ENCODE data around the gene FAAH.

FAAH gene

DNA sequence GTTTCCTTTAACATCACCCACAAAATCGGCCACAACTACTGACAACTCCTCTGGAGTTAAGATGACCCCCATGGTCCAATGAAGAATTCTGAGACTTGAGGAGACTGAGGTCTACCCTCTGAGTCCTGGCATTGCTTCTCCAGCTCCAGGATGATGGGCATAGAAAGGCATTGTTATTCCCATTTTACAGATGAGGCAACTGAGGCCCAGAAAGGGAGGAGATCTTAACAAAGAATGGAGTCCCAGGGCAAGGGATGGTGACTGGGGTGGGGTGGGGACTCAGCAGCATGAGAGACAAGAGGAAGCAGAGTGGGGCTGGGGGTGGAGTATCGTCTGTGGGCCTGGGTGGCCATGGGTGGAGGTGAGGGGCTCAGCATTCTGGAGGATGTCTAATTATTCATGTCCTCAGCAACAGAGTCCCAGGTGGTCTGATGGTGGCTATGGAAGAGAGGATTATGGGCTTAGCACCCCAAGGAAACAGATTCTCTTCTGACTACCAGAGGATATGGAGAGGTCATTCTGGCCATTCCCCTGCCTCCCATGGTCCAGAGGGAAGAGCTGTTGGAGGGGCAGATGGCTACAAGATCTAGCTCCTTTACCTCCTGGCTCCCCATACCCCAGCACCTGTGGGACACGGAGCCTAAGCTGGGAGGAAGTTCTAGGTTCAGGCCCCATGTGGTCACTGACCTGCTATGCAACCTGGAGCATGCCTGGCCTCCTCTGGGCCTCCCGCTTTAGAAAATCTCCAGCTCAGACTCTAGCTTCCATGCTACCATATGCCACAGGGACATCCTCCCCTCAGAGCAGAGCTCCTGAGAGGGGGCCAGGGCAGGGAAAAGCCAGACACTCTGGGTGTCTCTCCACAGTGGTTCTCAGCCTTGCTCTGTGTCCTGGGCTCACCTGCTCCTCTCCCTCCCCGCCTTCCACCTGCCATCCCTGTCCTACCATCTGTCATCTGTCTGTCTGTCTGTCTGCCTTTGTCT, 58.1 kb downstream of the FAAH start:
- DNase-seq, result no peak

DNA sequence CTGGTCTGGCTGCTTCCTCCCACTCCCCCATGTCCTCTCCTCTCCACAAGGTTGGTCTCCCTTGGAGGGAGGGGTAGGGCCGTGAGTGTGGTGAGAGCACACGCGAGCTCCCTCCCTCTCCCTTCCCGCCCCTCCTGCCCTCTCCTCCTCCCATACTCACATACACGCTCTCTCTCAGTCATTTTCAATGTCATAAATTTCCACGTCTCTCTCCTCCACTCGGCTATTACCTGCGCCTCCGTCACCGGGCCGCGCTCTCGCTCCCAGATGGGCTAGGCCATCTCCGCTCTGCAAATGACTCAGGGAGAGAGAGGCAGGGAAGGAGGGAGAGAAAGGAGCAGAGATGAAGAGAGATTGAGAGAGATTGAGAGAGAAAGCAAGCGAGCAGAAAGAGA, 58.8 kb downstream of the FAAH start:
- DNase-seq, result no peak

DNA sequence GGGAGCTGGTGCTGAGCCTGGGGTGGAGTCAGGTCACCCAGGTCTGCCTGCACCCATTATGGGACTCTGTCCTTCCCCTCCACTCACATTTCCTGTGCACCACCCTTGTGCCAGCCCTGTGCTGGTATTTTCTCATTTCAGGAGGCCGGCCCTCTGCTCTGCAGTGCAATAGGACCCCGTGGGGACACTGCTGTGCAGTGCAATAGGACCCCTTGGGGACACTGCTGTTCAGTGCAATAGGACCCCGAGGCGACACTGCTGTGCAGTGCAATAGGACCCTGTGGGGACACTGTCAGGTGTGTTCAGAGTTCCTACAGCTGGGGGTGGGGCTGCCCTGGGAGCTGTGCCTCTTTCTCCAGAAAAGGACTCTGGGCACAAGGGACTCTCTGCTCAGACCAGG, 59.3 kb downstream of the FAAH start:
- DNase-seq, result no peak

DNA sequence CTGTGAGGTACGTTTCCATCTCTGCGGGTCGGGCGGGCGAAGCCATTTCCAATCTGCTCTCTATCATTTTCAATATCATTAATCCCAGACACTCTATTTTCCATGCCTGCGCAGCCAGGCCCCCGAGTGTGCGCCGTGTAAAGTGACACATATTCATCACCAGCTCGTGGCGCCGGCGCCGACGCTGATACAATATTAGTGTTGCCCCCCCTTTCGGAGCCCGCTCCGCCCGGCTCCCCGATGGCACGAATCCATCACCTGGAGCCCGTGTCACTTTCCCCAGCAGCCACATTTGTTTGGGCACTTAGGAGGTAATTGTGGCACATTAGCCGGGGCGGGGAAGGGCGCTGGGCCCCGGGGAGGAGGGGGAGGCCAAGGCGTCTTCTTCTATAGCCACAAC, 61.8 kb downstream of the FAAH start:
- DNase-seq, result no peak

DNA sequence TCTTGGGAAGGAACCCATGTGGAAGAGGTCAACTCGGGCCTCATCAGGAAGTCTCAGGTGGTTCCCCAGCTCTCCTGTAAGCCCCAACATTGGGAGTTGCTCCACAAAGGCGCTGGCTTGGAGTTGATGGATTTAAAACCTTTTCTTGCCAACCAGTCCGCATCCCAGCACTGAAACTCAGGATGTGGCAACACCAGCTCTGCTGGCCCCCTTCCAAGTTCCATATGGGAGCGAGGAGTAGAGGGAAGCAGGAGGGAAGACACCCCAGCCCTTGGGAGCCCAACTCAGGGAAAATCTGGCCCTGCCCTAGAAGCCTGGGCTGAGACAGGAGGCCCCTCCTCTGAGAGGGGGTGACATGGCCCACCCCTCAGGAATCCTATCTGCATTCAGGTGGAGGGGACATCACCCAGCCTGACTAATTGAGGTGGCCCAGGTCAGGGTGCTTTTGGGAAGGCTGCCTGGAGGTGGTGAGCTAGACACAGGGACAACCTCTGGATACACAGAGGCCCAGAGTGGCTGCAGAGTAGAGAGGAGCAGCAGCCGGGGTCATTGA, 62.4 kb downstream of the FAAH start:
- no peak for DNase-seq

DNA sequence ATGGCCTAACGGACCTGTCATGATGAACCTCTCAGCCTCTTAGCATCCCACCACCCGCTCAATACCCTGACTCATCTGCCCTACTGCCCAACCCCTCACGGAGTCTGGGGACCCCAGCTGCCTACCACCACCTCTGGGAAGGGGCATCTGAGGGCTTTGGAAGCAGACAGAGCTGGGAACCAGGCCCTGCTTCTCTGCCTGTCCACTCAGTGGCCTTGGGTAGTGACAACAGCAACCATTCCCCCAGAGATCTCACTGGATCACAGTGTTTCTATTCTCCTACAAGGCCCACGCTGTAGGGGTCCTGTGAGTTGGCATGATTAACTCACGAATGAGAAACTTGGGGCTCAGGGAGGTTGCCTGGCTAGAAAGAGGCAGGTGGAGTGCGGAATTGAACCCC, 63.1 kb downstream of the FAAH start:
- no peak for DNase-seq

DNA sequence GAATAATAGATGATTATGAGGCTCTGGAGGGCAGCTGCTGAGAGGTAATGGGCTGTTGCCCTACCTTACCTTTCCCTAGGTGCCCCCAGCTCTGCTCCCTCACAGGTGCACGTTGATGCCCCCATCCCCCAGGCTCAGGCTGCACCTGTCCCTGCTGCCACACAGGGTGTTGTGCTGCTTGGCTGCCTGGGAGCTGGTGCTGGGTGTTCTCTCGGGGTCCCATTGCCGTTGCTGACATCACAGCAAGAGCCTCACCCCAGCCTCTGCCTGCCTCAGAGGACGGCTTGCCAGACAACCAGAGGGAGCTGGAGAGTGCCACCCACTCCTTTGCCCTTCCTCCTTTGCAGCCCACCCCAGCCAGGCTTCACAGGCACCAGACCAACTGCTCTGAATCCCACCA, 64.1 kb downstream of the FAAH start:
- DNase-seq, result no peak

DNA sequence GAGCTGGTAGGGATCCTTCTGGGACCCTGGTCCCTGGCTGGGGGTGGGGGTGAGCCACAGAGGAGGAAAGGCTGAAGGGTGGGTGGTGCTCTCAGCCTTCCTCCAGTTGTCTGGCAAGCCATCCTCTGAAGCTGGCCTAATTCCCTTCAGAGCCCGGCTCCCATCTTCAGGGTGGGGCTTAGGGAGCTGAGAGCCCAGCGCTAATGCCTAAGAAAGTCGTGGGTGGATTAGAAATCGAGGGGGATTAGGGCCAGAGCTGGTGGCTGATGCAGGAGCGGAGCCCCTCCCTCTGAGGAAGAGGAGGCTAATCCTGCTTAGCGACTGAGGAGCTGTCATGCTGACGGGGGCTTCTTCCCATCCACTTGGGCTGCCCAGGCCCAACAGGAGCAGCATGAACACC, 64.7 kb downstream of the FAAH start:
- DNase-seq, result no peak

DNA sequence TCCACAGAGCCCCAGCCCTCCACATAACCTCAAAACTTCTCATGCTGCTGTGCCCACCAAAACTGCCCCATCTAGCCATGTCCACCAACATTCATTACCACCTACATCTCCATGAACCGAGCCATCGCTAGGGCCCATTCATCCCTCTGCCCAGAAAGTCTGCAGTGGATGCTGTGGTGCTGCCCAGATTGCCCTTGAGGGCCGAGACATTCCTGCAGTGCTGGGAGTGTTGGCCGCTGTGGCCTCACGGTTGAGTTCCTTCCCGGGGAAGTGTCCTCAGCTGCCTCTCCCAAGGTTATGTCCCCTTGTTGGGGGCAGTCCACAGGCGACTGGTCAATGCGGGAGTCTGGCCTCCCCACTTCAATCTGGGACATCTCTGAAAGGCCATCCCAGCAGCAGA, 65.2 kb downstream of the FAAH start:
- no peak for DNase-seq

DNA sequence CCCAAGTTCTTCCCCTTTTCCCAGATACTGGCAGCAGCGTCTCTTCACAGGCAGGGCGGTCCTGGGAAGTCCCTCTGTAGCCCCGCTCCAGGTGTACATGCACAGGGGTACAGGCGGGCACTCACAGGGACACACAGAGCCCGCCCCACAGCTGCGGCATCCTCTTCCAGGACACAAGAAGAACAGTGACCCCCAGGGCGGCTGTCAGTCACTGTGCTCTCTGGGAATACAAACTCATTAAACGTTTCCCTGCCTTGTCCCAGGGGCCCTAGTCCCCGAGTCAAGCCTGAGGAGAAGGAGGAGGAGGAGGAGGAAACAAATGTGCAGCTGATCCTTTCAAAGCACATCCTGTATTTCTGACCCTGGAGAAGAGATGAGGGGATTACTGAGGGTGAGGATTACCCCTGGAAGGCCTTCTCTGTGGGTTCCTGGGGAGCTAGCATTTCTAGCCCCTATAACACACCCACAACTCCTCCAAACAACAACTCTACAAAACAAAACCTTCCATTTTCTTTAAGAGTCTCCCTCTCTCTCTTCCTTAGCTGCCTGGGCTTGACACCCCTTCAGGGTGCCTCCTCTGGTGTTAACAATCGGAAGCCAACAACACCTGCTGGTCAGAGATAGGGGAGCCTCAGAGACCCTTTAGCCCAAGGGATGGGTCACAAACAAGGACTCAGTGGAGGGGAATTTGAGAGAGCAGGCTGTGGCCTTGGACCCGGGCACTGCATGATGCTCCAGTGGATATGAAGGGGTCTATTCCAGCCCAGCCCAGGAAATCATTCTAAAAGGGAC, 67.1 kb downstream of the FAAH start:
- no peak for DNase-seq

DNA sequence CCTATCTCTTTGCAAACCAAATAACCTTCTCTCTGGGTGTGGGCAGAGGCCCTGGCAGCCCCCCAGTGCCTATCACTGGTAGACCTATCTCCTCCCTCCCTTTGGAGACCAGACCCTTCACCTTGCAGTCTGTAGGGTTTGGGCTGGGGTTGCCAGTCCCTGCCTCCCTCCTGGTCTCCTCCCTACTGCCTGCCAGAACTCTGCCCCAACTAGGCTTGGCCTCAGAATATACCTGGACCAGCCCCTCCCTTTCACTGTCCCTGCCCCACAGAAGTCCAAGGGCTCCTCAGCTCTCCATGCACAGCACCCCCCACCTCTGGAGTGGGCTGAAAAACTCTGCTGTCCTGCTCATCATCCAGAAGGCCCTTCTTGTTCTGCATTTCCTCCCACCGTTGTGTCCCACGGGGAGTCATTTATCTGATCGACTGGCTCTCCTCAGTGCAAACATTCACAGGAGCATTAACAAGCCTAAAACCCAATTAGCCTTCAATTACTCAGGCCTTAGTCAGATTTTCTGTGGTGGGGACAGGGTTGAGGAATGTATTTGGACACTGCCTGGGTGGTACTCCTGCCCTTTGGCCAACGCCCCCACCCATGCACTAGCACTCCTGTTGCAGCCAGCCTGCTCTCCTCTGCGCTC, 67.8 kb downstream of the FAAH start:
- no peak for DNase-seq

Data from activated CD4-positive, alpha-beta T cell treated with anti-CD3 and anti-CD28 coated beads for 4 hours (primary cell).